Brain microvascular endothelial cell (primary cell): ENCODE data around the gene PLXNA2.

Experiments used
- DNase-seq: peaks from one replicate; pipeline ENCODE4 v3.0.0-alpha.2; 2020
- H3K27ac ChIP-seq: fragments of 250-450 bp; sonication (Bioruptor Pico); 2 replicates; pipeline ENCODE4 v1.5.1; 2020; ENCODE audit warnings: mild to moderate bottlenecking, moderate library complexity
- H3K27me3 ChIP-seq: fragments of 250-450 bp; sonication (Bioruptor Pico); replicated peaks from 2 replicates; pipeline ENCODE4 v1.5.1; 2020; ENCODE audit warnings: mild to moderate bottlenecking
- H3K36me3 ChIP-seq: fragments of 250-450 bp; sonication (Bioruptor Pico); replicated peaks from 2 replicates; pipeline ENCODE4 v1.5.1; 2020; ENCODE audit warnings: mild to moderate bottlenecking
- H3K4me3 ChIP-seq: 2 replicates; pipeline ENCODE4 v1.5.1; 2011; ENCODE audit warnings: low read depth, mild to moderate bottlenecking, control low read depth, low read length, moderate library complexity
- CTCF ChIP-seq: IDR thresholded peaks from 2 replicates; pipeline ENCODE4 v1.5.1; 2011; ENCODE audit warnings: low read depth, mild to moderate bottlenecking, moderate library complexity, low read length, control low read depth, inconsistent platforms; ENCODE audit errors: missing control alignments
- in situ Hi-C: cut with HindIII; loops from 2 replicates; pipeline ENCODE4 v1.10.0; 2017; ENCODE audit warnings: low sequenced_read_pairs, low pct_ligation_motif_present

PLXNA2 gene

GRCh38 chr1:207987164-207987563, 257.0 kb downstream of the PLXNA2 start:
- no peaks in the 10 kb centered on the region for H3K36me3 ChIP-seq

GRCh38 chr1:207985996-207986395, 258.2 kb downstream of the PLXNA2 start:
- Histone ChIP-seq H3K4me3 (no peak overlapping the region), H3K27me3 (no peaks in the 10 kb centered on the region), H3K36me3 (no peaks in the 10 kb centered on the region), H3K27ac (no peak overlapping the region)
- in situ Hi-C loops: no loop called here
- TF ChIP-seq CTCF: no peak
- no peak for DNase-seq

More at GRCh38 chr1:207987164-207987563, 257.0 kb downstream of the PLXNA2 start:
- TF ChIP-seq CTCF: no peak
- Histone ChIP-seq H3K4me3 (no peak overlapping the region), H3K27ac (no peak overlapping the region), H3K27me3 (no peaks in the 10 kb centered on the region)
- in situ Hi-C loops: no loop called here
- no peak for DNase-seq

DNA sequence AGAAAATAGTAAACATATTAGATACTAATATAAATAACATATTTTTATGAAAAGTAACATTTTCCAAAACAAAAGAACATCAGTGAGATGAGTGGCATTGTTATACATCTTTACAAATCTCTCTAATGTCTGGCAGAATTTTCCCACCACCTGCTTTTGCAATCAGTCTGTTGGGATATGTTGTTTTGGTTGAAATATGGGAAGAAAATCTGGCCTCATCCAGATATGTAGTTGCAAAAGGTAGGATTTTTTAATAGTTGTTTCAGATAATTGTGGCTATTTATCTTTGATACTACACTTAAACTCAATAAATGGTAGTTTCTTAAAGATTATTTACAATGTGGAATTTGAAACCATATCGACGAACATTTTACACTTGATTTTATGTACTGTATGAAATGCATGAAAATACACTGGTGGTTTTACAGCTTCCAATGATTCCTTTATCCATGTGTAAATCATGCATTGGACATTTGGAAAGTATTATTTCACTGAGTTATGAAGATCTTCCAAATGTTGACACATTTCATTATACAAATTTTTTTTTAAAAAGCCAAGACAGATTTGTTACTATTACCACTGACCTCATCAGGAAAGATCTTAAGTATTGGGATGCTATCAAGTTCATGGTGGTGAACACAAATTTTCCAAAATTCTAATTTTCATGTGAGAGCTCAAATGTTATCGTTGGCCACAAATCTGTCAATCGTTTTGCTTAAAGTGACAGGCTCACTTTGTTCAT, 259.2 kb downstream of the PLXNA2 start:
- in situ Hi-C loops: no loop called here
- no peak overlapping the region for H3K27ac ChIP-seq
- H3K4me3 ChIP-seq: no peak overlapping the region
- no peaks in the 10 kb centered on the region for H3K36me3 ChIP-seq
- no peak for DNase-seq
- no peak for TF ChIP-seq CTCF
- no peaks in the 10 kb centered on the region for H3K27me3 ChIP-seq

GRCh38 chr1:207983044-207983635, 261.0 kb downstream of the PLXNA2 start:
- Histone ChIP-seq H3K36me3 (no peaks in the 10 kb centered on the region), H3K4me3 (no peak overlapping the region), H3K27ac (no peak overlapping the region), H3K27me3 (no peaks in the 10 kb centered on the region)
- TF ChIP-seq CTCF: no peak
- DNase-seq: no peak
- in situ Hi-C loops: no loop called here

GRCh38 chr1:207981976-207982375, 262.2 kb downstream of the PLXNA2 start:
- no peak overlapping the region for H3K4me3 ChIP-seq
- no peak for DNase-seq
- peak; percentile 76 for TF ChIP-seq CTCF
- no peaks in the 10 kb centered on the region for H3K36me3 ChIP-seq
- in situ Hi-C loops: no loop called here
- H3K27ac ChIP-seq: no peak overlapping the region
- H3K27me3 ChIP-seq: no peaks in the 10 kb centered on the region
